Activated CD8-positive, alpha-beta memory T cell treated with anti-CD3 and anti-CD28 coated beads, Interleukin-2, amount 10 ng/mL, durations not matched to agents 7 days and 5 days (primary cell): ENCODE data around the gene MAST1. TPM values are rescaled to one million over a fixed set of nuclear protein-coding genes. Genes with fewer than 3 reads are reported as not detected.
"Not testable (repeated sequence)": the region's sequence is repeated elsewhere in the genome, so short reads cannot be mapped to it uniquely, and the experiment has no call there.

Experiments
- ATAC-seq: fragments of 150-1000 bp; cut with Tn5 transposase; one replicate; pipeline ENCODE4 v1.10.0; 2021; ENCODE audit warnings: moderate library complexity
- CTCF ChIA-PET: fragments of 350-600 bp; sonication (Branson Sonifier 250); formaldehyde crosslinking; loops from one replicate; lab custom pipeline; 2021; ENCODE audit warnings: antibody characterized with exemption; lab: Charles Lee
- DNase-seq: peaks from one replicate; pipeline ENCODE4 v3.0.0-alpha.2; 2020
- H3K27ac Mint-ChIP-seq: one replicate; pipeline ENCODE4 v1.8.0; 2021; ENCODE audit warnings: mild to moderate bottlenecking, mixed read lengths
- H3K27me3 Mint-ChIP-seq: one replicate; pipeline ENCODE4 v1.8.0; 2021; ENCODE audit warnings: mixed read lengths
- H3K36me3 Mint-ChIP-seq: one replicate; pipeline ENCODE4 v1.8.0; 2021; ENCODE audit warnings: mild to moderate bottlenecking, mixed read lengths
- H3K4me1 Mint-ChIP-seq: one replicate; pipeline ENCODE4 v1.8.0; 2021; ENCODE audit warnings: mixed read lengths
- H3K4me3 Mint-ChIP-seq: one replicate; pipeline ENCODE4 v1.8.0; 2021; ENCODE audit warnings: mild to moderate bottlenecking, moderate library complexity, mixed read lengths
- H3K9me3 Mint-ChIP-seq: one replicate; pipeline ENCODE4 v1.8.0; 2022; ENCODE audit warnings: low read depth, mixed read lengths
- total RNA-seq, 2 experiments: library from RNA; stranded (reverse); gene quantifications; one replicate each; pipeline ENCODE4 v1.2.3, GENCODE V29; 2021

MAST1 gene
- total RNA-seq, 2 experiments from 2014 or later = 0.67 to 2.5 TPM

DNA sequence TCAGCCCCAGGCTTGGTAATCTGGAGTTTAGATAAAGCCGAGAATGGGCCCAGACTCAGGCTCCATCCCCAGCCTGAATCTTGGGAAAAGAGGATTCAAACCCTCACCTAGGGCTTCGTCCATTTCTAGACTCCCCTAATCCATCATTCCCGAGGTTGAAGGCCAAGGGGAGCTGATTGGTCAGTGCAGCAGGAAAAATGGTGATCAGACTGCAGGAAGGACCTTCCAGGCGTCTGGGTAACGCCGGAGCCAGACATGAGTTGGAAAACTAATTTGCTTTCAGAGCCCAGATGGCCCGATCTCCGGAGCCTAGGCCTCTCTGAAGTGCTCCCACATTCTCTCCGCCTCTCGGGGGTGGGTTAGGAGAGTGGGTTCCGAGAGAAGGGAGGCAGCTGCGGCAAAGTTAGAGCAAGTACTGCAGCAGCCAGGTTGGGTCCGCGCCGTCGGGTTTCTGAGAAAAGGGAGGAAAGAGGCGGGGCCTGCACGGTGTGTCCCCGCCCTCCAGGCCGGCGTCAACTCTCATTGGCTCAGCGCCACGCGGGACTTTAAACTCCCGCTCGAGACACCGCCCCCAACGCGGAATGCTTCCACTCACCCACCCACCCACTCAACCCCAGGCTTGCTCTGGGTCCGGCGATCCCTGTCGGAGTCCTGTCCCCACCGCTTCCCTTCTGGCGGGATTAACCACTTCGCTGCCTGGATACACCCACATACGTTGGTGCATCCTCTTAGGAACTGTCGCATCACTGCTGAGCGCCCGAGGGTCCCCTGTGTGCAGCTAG is 3.1 kb upstream of the MAST1 start:
- CTCF ChIA-PET = interaction anchor here (0.6 to 2.4 kb wide), 7 partner anchors 12 to 101 kb away, joined by 3 to 18 read pairs (median 6); partner anchors contain the start of genes RNASEH2A and TRIR
- peaks cover 83% of the 10 kb centered on the region for H3K27me3 Mint-ChIP-seq
- DNase-seq (no peak), ATAC-seq (no peak)
- H3K4me3 Mint-ChIP-seq = no peak overlapping the region
- H3K9me3 Mint-ChIP-seq = no peaks in the 10 kb centered on the region
- H3K36me3 Mint-ChIP-seq = no peaks in the 10 kb centered on the region
- peaks cover 22% of the 10 kb centered on the region for H3K4me1 Mint-ChIP-seq
- no peak overlapping the region for H3K27ac Mint-ChIP-seq

DNA sequence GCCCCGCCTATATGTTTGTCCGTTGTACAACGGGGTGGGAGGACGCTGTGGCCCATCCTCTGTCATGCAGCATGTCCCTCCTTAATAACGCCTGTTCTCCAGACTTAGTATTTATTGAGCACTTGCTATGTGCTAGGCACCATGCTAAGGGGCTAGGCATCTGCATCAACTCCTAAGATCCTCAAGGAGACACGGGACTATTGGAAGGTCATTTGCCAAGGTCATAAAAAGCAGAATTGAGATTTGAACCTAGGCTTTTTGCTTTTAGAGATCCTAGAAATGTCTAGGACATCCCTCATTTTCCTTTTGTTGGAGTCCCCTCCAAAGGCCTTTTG is 1.8 kb upstream of the MAST1 start:
- no peaks in the 10 kb centered on the region for H3K9me3 Mint-ChIP-seq
- no peak for ATAC-seq
- DNase-seq = no peak
- no peak overlapping the region for H3K4me3 Mint-ChIP-seq
- no peaks in the 10 kb centered on the region for H3K36me3 Mint-ChIP-seq
- peaks cover 30% of the 10 kb centered on the region for H3K4me1 Mint-ChIP-seq
- CTCF ChIA-PET = interaction anchor here (0.6 to 2.4 kb wide), 9 partner anchors 11 to 159 kb away, joined by 3 to 18 read pairs (median 3); partner anchors contain the start of gene GCDH
- no peak overlapping the region for H3K27ac Mint-ChIP-seq
- H3K27me3 Mint-ChIP-seq = peaks cover 84% of the 10 kb centered on the region

DNA sequence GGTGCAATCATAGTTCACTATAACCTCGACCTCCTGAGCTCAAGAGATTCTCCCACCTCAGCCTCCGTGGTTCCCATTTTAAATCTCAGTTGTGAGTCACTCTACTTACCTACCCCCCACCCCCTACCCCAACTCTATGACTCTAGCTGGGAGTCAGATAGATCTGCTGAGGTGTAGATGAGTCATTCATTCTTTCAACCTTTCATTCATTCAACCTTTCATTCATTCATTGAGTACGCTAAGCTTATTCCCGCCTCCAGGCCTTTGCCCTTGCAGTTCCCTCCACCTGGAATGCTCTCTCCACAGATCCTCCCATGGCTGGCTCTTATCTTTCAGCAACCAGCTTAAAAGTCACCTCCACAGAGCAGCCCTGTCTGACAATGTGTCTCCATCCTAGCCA is 1.1 kb upstream of the MAST1 start:
- Mint-ChIP-seq H3K27ac (no peak overlapping the region), H3K36me3 (no peaks in the 10 kb centered on the region), H3K4me1 (peaks cover 31% of the 10 kb centered on the region), H3K9me3 (no peaks in the 10 kb centered on the region), H3K4me3 (no peak overlapping the region), H3K27me3 (peaks cover 82% of the 10 kb centered on the region)
- ATAC-seq = no peak
- no peak for DNase-seq
- CTCF ChIA-PET = interaction anchor here (0.6 to 2.4 kb wide), 11 partner anchors 9 to 159 kb away, joined by 3 to 18 read pairs (median 3); no protein-coding TSS in a partner anchor

DNA sequence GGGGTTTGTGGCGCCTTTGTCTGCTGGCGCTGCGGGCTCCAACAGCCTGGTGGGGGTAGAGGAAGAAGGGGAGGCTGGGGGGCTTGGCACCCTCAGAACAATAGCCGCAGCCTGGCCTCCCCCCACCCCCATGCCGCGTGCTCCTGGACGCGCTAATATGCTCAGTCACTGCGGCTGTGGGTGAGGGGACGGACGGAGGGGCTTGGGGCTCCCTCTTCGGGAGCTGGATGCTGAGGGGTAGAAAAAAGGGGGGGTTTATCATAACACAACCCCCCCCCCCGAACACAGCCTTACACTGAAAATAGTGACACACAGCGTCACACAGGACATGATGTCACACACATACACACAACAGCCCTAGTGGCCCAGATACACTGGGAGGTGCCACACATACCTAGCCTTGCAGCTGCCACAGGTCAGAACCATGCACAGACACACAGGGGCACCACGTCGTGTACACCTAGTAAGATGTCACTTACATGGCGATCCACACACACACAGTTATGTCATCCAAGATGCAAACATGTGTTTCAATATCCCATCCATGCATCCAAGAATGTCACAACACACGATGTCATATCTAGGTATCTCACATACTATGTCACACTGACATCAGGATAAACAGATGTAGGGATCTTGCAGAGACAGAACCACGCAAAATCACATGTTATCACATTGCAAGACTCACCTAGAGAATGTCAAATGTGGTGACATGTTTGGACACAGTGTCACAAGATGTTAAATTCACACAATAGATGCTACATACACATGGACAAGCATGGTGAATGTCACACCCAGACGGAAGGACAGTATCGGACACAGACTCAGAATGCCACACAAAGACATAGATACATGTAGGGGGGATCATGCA is 806 bp downstream of the MAST1 start:
- H3K27ac Mint-ChIP-seq = no peak overlapping the region
- peak; percentile 50 for DNase-seq
- peaks cover 77% of the 10 kb centered on the region for H3K27me3 Mint-ChIP-seq
- peak overlapping the region; percentile 9 for H3K4me3 Mint-ChIP-seq
- H3K4me1 Mint-ChIP-seq = peaks cover 20% of the 10 kb centered on the region
- no peaks in the 10 kb centered on the region for H3K36me3 Mint-ChIP-seq
- ATAC-seq = no peak
- H3K9me3 Mint-ChIP-seq = no peaks in the 10 kb centered on the region
- CTCF ChIA-PET = interaction anchor here (1.0 to 1.7 kb wide), 4 partner anchors 8 to 73 kb away, joined by 3 to 8 read pairs (median 3); no protein-coding TSS in a partner anchor

DNA sequence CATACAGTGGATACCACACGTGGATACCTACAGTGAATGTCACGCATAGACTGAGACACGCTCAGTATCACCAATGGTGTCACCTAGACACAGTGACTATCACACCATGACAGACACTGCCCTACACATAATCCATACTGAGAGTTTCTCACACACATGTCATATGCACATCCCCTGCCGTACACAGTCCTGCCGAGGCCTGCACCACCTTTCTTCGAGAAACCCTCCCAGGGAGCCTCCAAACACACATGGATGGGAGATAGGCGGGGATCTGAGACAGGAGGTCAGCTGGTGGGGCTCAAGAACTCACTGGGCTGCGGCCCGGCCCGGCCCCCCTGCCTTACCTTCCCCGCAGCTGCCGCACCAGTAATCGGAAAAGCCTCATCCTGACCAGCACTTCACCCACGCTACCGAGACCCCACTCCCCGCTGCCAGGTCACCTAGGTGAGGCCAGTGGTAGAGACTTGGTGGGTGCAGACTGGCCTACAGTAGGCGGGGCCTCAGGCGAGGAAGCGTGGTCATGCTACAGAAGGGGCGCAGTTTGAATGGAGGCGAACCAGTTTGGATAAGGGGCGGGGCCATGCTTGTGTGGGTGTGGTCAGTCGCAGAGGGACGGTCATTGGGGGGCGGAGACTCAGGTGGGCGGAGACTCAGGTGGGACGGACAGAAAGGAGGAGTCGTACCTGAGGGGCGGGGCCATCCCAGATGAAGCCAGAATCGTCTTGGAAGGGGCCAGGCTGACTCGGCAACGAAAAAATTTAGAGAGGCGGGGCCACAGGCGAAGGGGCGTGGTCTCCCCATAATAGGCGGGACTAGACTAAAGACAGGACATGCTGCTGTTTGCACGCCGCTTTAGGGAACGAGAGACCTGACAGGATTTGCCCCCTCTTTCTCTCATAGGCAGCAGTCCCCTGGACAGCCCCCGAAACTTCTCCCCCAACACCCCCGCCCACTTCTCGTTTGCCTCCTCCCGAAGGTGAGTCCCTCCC is 2.1 kb downstream of the MAST1 start:
- H3K4me1 Mint-ChIP-seq = peaks cover 16% of the 10 kb centered on the region
- DNase-seq (peak; percentile 76), ATAC-seq (peak; percentile 68)
- no peaks in the 10 kb centered on the region for H3K9me3 Mint-ChIP-seq
- H3K36me3 Mint-ChIP-seq = no peaks in the 10 kb centered on the region
- CTCF ChIA-PET = interaction anchor here (1.7 kb wide), 1 partner anchor 42 kb away, joined by 3 read pairs; no protein-coding TSS in a partner anchor
- H3K4me3 Mint-ChIP-seq = no peak overlapping the region
- no peak overlapping the region for H3K27ac Mint-ChIP-seq
- peaks cover 69% of the 10 kb centered on the region for H3K27me3 Mint-ChIP-seq

DNA sequence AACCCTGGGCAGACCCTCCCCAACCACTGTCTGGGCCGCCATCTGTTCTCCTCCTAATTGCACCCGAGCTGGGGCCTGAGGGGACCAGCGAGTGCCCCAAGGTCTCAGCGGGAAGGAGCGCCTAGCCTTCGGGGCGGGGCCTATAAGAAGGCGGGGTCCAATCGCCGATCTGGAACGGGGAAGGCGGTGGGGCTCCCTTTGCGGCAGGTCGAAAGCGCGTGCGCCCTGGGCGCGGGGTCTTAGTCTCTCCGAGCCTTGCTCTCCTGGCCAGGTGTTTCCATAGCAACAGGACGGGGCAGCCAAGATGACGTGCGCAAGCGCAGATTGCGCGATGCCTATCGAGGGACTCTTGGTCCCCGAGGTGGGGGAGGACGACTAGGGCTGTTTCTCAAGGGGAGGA is 2.8 kb downstream of the MAST1 start:
- DNase-seq (peak; percentile 45), ATAC-seq (peak; percentile 14)
- H3K27ac Mint-ChIP-seq = no peak overlapping the region
- H3K9me3 Mint-ChIP-seq = no peaks in the 10 kb centered on the region
- H3K4me3 Mint-ChIP-seq = peak overlapping the region; percentile 22
- CTCF ChIA-PET = interaction anchor here (1.0 kb wide), 1 partner anchor 80 kb away, joined by 4 read pairs; no protein-coding TSS in a partner anchor
- H3K4me1 Mint-ChIP-seq = peaks cover 16% of the 10 kb centered on the region
- no peaks in the 10 kb centered on the region for H3K36me3 Mint-ChIP-seq
- peaks cover 63% of the 10 kb centered on the region for H3K27me3 Mint-ChIP-seq

DNA sequence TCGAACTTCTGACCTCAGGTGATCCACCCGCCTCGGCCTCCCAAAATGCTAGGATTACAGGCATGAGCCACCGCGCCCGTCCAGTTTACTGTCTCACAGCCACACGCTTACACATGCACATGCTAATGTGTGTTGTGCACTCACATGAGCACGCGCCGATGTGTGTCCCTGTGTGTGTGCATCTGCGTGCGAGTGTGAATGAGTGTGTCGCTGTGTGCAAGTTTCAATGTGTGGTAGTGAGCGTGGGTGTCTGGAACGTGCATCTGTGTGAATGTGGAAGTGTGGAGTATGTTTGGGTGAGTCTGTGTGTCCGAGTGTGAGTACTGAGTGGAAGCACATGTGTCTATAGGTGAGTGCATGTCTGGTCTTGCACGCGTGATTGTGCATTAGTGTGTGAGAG is 4.2 kb downstream of the MAST1 start:
- Mint-ChIP-seq H3K27me3 (peaks cover 57% of the 10 kb centered on the region), H3K4me3 (no peak overlapping the region), H3K4me1 (peaks cover 21% of the 10 kb centered on the region), H3K9me3 (no peaks in the 10 kb centered on the region), H3K27ac (no peak overlapping the region), H3K36me3 (no peaks in the 10 kb centered on the region)
- no peak for ATAC-seq
- CTCF ChIA-PET = no interaction called here
- no peak for DNase-seq

DNA sequence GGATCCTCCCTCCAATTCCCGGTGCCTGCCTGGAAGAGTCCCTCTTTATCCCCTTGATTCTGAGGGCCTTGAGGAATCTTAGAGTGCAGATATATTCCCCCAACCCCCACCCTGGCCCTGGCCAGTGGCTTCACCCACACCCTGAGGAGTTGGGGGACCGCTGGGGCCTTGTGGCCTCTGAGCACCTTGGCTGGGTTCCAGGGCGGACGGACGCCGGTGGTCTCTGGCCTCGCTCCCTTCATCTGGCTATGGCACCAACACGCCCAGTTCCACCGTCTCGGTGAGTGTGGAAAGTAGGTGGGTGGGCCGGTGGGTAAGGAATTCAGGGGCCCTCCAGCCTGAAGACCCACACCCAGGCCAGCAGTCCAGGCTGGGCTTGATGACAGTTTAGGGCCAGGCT is 5.0 kb downstream of the MAST1 start:
- H3K27ac Mint-ChIP-seq = no peak overlapping the region
- H3K36me3 Mint-ChIP-seq = no peaks in the 10 kb centered on the region
- no peak overlapping the region for H3K4me3 Mint-ChIP-seq
- CTCF ChIA-PET = interaction anchor here (7.9 kb wide), 1 partner anchor 85 kb away, joined by 123 read pairs; no protein-coding TSS in a partner anchor
- DNase-seq (no peak), ATAC-seq (no peak)
- H3K9me3 Mint-ChIP-seq = no peaks in the 10 kb centered on the region
- peaks cover 24% of the 10 kb centered on the region for H3K4me1 Mint-ChIP-seq
- H3K27me3 Mint-ChIP-seq = peaks cover 51% of the 10 kb centered on the region

DNA sequence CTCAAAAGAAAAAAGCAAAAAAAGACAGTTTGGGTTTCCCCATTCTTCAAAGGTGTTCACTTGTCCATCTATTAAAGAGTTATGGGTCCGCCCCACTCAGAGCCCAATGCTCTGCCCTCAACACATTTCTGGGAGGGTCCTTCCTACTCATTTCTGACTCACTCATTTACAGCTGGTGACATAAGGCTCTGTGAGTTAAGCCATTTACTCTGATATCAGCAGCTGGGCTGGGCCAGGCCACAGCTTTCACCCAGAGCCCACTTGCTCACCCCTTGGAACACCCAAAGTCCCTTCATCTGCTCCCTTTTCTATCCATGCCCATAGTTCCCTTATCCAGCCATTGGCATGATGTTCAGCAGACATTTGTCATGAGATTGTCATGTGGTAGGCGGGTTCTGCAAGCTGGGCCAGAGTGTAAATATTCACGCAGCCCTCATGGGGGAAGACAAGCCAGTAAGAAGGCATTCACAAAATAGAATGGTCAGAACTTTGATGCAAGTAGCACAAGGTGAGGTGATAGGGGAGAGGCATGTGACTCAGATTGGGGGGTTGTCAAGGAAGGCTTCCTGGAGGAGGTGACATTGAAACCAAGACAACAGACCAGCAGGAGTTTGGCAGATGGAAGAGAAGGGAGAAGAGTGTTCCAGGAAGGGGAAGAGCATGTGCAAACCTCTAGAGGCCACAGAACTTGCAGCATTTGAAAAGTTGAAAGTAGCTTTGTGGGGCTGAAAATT is 5.9 kb downstream of the MAST1 start:
- Mint-ChIP-seq H3K9me3 (no peaks in the 10 kb centered on the region), H3K4me3 (no peak overlapping the region), H3K36me3 (no peaks in the 10 kb centered on the region), H3K27ac (no peak overlapping the region), H3K4me1 (peaks cover 21% of the 10 kb centered on the region), H3K27me3 (peaks cover 46% of the 10 kb centered on the region)
- no peak for ATAC-seq
- DNase-seq = no peak
- CTCF ChIA-PET = interaction anchor here (1.4 to 7.9 kb wide), 3 partner anchors 78 to 217 kb away, joined by 3 to 146 read pairs (median 123); no protein-coding TSS in a partner anchor

DNA sequence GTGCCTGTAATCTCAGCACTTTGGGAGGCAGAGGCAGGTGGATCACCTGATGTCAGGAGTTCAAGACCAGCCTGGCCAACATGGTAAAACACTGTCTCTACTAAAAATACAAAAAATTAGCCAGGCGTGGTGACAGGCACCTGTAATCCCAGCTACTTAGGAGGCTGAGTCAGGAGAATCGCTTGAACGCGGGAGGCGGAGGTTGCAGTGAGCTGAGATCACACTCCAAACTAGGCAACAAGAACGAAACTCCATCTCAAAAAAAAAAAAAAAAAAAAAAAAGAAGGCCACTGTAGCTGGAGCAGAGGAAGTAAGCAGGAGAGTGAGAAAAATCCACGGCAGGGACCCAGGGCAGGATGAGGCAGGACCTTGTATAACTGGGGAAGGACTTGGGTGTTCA is 8.3 kb downstream of the MAST1 start:
- H3K36me3 Mint-ChIP-seq, H3K9me3 Mint-ChIP-seq, H3K27ac Mint-ChIP-seq, H3K4me1 Mint-ChIP-seq, DNase-seq, H3K4me3 Mint-ChIP-seq, ATAC-seq: not testable (repeated sequence)
- CTCF ChIA-PET = interaction anchor here (0.6 to 7.9 kb wide), 36 partner anchors 8 to 296 kb away, joined by 3 to 146 read pairs (median 8); partner anchors contain the start of genes DNASE2, GCDH, HOOK2 and MAN2B1
- H3K27me3 Mint-ChIP-seq = peaks cover 27% of the 10 kb centered on the region

DNA sequence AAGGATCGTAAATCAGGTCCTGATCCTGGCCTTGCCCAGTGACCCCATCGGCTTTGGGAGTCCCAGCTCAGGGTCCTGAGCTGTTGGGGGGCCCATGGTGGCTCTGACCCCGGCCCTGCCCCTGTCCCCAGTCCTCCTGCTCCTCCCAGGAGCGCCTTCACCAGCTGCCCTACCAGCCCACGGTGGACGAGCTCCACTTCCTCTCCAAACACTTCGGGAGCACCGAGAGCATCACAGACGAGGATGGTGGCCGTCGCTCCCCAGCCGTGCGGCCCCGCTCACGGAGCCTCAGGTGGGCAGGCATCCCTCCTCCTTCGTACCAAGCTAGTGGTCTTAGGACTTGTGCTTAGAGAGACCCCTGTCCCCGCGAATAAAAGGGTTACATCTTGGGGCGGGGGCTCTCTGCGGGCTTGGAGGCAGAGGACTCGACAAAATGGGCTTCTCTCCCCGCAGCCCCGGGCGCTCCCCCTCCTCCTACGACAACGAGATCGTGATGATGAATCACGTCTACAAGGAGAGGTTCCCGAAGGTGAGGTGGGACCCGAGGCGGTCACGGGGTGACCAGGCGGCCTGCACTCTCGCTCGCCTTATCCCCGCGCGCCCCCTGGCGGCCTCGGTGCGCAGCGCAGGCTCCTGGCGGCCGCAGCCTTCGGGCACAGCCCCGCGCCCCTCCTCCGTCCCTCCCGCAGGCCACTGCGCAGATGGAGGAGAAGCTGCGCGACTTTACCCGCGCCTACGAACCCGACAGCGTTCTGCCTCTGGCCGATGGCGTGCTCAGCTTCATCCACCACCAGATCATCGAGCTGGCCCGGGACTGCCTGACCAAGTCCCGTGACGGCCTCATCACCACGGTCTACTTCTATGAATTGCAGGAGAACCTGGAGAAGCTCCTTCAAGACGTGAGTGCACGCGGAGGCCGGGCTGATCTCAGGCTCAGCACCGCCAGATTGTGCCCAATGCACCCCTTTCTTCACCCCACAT is 9.1 kb downstream of the MAST1 start:
- H3K36me3 Mint-ChIP-seq = no peaks in the 10 kb centered on the region
- DNase-seq (peak; percentile 87), ATAC-seq (peak; percentile 97)
- CTCF ChIA-PET = interaction anchor here (0.6 to 7.9 kb wide), 53 partner anchors 9 to 297 kb away, joined by 3 to 146 read pairs (median 5); partner anchors contain the start of genes DHPS, DNASE2, GCDH and GET3
- no peaks in the 10 kb centered on the region for H3K9me3 Mint-ChIP-seq
- peaks cover 22% of the 10 kb centered on the region for H3K27me3 Mint-ChIP-seq
- H3K4me3 Mint-ChIP-seq = peak overlapping the region; percentile 35
- peaks cover 8% of the 10 kb centered on the region for H3K4me1 Mint-ChIP-seq
- H3K27ac Mint-ChIP-seq = no peak overlapping the region
